Measurements from ENCODE around the gene QPCT.

QPCT gene

DNA sequence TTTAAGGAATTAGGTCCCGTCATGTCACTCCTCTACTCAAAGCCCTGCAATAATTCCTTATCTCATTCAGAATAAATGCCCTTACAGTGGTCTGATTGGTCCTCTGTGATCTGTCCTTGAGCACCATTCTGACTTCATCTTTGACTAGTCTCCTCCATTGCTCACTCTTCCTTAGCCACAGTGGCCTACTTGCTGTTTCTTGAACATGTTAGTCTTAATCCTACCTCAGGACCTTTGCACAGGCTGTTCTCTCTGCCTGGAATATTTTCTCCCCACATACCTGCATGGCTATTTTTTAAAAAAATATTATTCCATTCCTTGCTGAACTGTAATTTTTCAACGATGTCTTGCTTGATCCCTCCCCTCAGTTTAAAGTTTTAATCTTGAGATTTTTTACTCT is 48.0 kb downstream of the QPCT start:
- TF ChIP-seq, protein P1, sequence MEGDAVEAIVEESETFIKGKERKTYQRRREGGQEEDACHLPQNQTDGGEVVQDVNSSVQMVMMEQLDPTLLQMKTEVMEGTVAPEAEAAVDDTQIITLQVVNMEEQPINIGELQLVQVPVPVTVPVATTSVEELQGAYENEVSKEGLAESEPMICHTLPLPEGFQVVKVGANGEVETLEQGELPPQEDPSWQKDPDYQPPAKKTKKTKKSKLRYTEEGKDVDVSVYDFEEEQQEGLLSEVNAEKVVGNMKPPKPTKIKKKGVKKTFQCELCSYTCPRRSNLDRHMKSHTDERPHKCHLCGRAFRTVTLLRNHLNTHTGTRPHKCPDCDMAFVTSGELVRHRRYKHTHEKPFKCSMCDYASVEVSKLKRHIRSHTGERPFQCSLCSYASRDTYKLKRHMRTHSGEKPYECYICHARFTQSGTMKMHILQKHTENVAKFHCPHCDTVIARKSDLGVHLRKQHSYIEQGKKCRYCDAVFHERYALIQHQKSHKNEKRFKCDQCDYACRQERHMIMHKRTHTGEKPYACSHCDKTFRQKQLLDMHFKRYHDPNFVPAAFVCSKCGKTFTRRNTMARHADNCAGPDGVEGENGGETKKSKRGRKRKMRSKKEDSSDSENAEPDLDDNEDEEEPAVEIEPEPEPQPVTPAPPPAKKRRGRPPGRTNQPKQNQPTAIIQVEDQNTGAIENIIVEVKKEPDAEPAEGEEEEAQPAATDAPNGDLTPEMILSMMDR (IDR thresholded peaks at IDR 0.05; ENCODE audit: borderline replicate concordance, control extremely low read depth, extremely low read depth, insufficient read depth, missing control alignments): no peak
- no peak for DNase-seq (ENCODE audit: low spot score)
- in situ Hi-C loops (cut with MboI; ENCODE audit: low sequenced_read_pairs, unreplicated experiment): loop anchor here (10.0 kb wide), 1 partner anchor 872 kb away; no protein-coding TSS in a partner anchor

DNA sequence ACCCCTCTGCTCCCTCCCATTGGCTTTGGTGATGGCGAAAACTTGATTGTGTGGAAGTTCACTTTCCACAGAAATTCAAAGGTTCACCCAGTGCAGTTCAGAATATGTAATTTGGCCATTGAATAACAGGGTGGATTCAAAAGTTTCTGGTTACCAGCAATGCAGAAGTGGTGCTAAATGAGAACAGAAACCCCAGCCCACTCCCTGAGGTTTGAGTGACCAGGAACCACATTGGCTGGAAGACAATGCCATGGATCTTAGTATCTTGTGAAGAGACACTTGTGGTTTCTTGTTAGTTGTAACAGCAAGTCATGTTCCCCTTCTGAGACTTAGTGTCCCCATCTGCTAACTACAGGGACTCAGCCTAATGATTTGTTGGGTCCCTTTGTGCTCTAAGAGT is 49.8 kb downstream of the QPCT start:
- in situ Hi-C loops (cut with MboI; ENCODE audit: low sequenced_read_pairs, unreplicated experiment): loop anchor here (10.0 kb wide), 1 partner anchor 871 kb away; no protein-coding TSS in a partner anchor
- no peak for DNase-seq (ENCODE audit: low spot score)
- TF ChIP-seq, protein P1 (IDR thresholded peaks at IDR 0.05; ENCODE audit: borderline replicate concordance, control extremely low read depth, extremely low read depth, insufficient read depth, missing control alignments): no peak

DNA sequence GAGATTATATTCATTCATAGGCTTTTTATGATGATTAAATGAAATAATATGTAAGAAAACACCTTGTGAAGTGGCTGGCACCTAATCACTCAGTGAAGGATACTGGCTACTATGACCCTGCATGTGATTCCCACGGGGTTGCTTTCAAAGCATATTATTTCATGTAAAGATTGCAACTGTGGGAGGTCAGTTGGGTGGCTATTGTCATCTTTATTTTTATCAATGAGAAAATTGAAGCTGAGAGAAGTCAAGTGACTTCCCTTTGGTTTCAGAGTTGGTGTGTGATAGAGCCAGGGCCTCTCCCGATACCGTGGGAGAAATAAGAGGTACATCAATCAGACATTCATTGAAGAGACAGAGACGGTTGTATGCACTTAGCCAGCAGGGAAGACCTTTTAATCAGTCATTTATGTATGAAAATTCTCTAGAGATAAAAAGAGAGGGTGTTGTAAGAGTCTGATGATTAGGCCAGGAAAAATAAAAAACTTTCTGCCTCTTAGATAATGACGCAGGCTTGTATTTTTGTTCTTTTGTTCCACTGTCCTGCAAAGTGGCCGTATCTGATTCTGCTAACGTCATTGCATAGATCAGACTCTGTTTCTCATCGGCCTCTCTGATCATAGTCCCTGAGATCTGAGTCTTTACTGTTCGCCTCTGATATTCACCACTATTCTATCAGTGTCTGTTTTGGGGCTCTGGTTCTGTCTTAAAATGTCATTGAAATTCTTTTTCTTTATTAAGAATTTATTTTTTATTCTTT is 50.5 kb downstream of the QPCT start:
- in situ Hi-C loops (cut with MboI; ENCODE audit: low sequenced_read_pairs, unreplicated experiment): loop anchor here (5.0 to 10.0 kb wide), 2 partner anchors 482 to 870 kb away; no protein-coding TSS in a partner anchor

GRCh38 chr2:37396890-37397565 is 52.6 kb downstream of the QPCT start:
- DNase-seq (ENCODE audit: low spot score): no peak
- TF ChIP-seq, protein P1 (IDR thresholded peaks at IDR 0.05; ENCODE audit: borderline replicate concordance, control extremely low read depth, extremely low read depth, insufficient read depth, missing control alignments): no peak
- in situ Hi-C loops (cut with MboI; ENCODE audit: low sequenced_read_pairs, unreplicated experiment): loop anchor here (5.0 to 10.0 kb wide), 2 partner anchors 480 to 868 kb away; no protein-coding TSS in a partner anchor

More for the DNA sequence above, 50.5 kb downstream of the QPCT start:
- TF ChIP-seq, protein P1 (IDR thresholded peaks at IDR 0.05; ENCODE audit: borderline replicate concordance, control extremely low read depth, extremely low read depth, insufficient read depth, missing control alignments): no peak
- DNase-seq (ENCODE audit: low spot score): no peak

- TF ChIP-seq, protein P1 (IDR thresholded peaks at IDR 0.05; ENCODE audit: borderline replicate concordance, control extremely low read depth, extremely low read depth, insufficient read depth, missing control alignments): no peak
- in situ Hi-C loops (cut with MboI; ENCODE audit: low sequenced_read_pairs, unreplicated experiment): loop anchor here (5.0 to 10.0 kb wide), 2 partner anchors 478 to 866 kb away; no protein-coding TSS in a partner anchor
- no peak for DNase-seq (ENCODE audit: low spot score)
Measured at GRCh38 chr2:37398990-37399389, 54.6 kb downstream of the QPCT start.

DNA sequence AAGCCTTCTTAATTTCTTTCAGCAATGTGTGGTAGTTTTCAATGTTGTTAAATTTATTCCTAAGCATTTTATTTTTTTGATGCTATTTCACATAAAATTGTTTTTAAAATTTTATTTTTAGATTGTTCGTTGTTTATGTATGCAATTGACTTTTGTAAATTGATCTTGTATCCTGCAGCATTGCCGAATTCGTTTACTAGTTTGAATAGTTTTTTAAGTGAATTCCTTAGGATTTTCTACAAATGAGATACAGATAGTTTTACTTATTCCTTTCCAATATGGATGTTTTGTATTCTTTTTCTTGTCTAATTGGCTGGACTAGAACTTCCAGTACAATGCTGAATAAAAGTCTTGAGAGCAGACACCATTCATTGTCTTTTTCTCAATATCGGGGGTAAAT is 55.6 kb downstream of the QPCT start:
- DNase-seq (ENCODE audit: low spot score): no peak
- in situ Hi-C loops (cut with MboI; ENCODE audit: low sequenced_read_pairs, unreplicated experiment): no loop called here
- TF ChIP-seq, protein P1 (IDR thresholded peaks at IDR 0.05; ENCODE audit: borderline replicate concordance, control extremely low read depth, extremely low read depth, insufficient read depth, missing control alignments): no peak

Data from GM13976 (cell line).